A549 (cell line): ENCODE data around the gene ZMAT3.

Experiments used
- BHLHE40 ChIP-seq: IDR thresholded peaks from 2 replicates; pipeline ENCODE4 v1.6.1; 2012; ENCODE audit warnings: low read depth, low read length, inconsistent platforms
- CTCF ChIP-seq: fragments of >200 bp; sonication (Bioruptor Twin); formaldehyde crosslinking; IDR thresholded peaks from 3 replicates; pipeline ENCODE4 v1.5.1; 2016
- HOXA7 ChIP-seq: fragments of 250-450 bp; sonication (Bioruptor Pico); IDR thresholded peaks from 2 replicates; pipeline ENCODE4 v1.5.0; 2020; ENCODE audit warnings: mild to moderate bottlenecking, moderate library complexity
- JUN ChIP-seq, 2 experiments: fragments of >200 bp; sonication (Bioruptor Twin); formaldehyde crosslinking; IDR thresholded peaks; 2 replicates in 1 of 2; 3 replicates in 1 of 2; pipeline ENCODE4 v1.6.1; 2016 to 2017
- POLR2A ChIP-seq: IDR thresholded peaks from 2 replicates; pipeline ENCODE4 v1.6.1; 2012; ENCODE audit warnings: mild to moderate bottlenecking, low read length

GRCh38 chr3:179081885-179082284, 10.3 kb upstream of the ZMAT3 start:
- no peak for TF ChIP-seq JUN (IDR thresholded peaks at IDR 0.05)
- TF ChIP-seq CTCF, result no peak
- no peak for TF ChIP-seq HOXA7
- TF ChIP-seq BHLHE40, result no peak
- no peak for TF ChIP-seq POLR2A
